Measurements from ENCODE around the gene SEC24C.

- TF ChIP-seq CTCF (IDR thresholded peaks at IDR 0.05) = no peak
- no peak for TF ChIP-seq BHLHE40 (IDR thresholded peaks at IDR 0.05; ENCODE audit: low read depth, low read length)
- TF ChIP-seq POLR2A (IDR thresholded peaks at IDR 0.05; ENCODE audit: low read length) = no peak
- no peak for TF ChIP-seq MAZ (IDR thresholded peaks at IDR 0.05; ENCODE audit: borderline replicate concordance, low read depth, low read length)
- TF ChIP-seq USF2 (IDR thresholded peaks at IDR 0.05) = no peak
- TF ChIP-seq RAD21 (conservative IDR thresholded peaks at IDR 0.05 in 1 of 2, IDR thresholded peaks at IDR 0.05 in 1 of 2) = no peak
- no peak for TF ChIP-seq E2F6 (IDR thresholded peaks at IDR 0.05; ENCODE audit: borderline replicate concordance, low read depth)
- no peak for TF ChIP-seq HMGXB4 (CRISPR knock-in tag; IDR thresholded peaks at IDR 0.05; ENCODE audit: borderline replicate concordance)
- TF ChIP-seq HDAC2 (IDR thresholded peaks at IDR 0.05) = no peak
- TF ChIP-seq MAFK (IDR thresholded peaks at IDR 0.05; ENCODE audit: partially characterized antibody) = no peak
- TF ChIP-seq FOSB (CRISPR knock-in tag; IDR thresholded peaks at IDR 0.05) = no peak
- TF ChIP-seq KDM1A (IDR thresholded peaks at IDR 0.05; ENCODE audit: low read depth) = no peak
- TF ChIP-seq ZSCAN20 (CRISPR knock-in tag; IDR thresholded peaks at IDR 0.05) = no peak
These were observed 10.0 kb upstream of the SEC24C start for GRCh38 chr10:73734028-73734720.
